Left renal pelvis (tissue), 4 donors: ENCODE data around the gene MFF. TPM values are rescaled to one million over a fixed set of nuclear protein-coding genes. Genes with fewer than 3 reads are reported as not detected.
A peak's percentile ranks its signal among the peaks of the same experiment; 100 is the strongest.

Source experiments
- DNase-seq, 4 donors: peaks; one replicate each; pipeline ENCODE4 v3.0.0-alpha.2; 2013; ENCODE audit warnings: low read depth in 4 of 4, low spot score in 3 of 4
- polyA plus RNA-seq, 4 donors: library from polyadenylated mRNA; unstranded; fragments of 120-200 nt; gene quantifications; one replicate each; pipeline ENCODE4 v1.2.1, GENCODE V29; 2013; ENCODE audit not compliant: insufficient read length in 4 of 4

Gene MFF
- polyA plus RNA-seq, 4 donors = 116 to 151 (median 131) TPM

GRCh38 chr2:227404585-227405271 is 79.7 kb downstream of the MFF start:
- no peak for DNase-seq

DNA sequence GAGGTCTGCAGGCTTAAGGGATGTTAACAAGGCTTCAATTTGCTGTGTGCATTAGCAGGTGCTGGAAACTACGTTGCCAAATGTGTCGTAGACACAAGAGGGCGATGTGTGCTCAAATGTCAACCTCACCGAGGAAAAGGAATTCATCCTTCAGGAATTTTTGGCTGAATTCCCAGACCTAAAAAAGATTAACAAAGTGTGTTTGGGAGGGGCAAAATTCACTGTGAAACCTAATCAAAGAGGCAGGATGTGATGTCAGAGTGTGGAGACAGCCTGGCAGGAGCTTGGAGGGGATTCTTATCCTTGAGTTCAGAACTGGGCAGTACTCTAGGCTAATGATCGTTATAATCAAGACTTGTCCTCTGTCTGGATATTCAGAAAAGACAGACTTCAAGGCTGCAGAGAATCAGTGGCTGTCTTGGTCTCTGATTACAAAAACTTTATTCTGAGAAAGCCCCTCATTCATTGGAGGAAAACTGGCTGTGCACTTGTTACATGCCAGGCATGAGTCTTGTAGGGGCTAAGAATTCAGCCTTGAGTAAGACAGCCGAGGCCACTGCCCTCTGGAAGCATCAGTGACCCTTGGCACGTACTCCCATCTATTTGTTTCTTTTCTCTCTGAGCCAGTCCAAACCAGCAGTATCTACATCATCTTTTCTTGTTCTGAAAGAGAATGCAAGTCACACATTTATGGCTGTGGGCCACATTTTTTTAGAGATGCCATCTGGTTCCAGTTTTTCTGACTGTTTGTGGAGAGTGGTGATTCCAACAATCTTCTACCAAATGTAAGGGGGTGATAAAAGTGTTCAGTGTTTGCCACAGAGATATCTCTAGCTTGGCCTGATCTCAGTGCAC is 81.4 kb downstream of the MFF start:
- DNase-seq = peak; percentile 86 to 93 (median 88)

Other genes starting within 250 kb of the MFF start
- 10 to 100 TPM in 3 of 4 donors, 1 to 10 TPM in 1; 1.1 to 65.3 (median 44.3) TPM for gene COL4A4, start 161.0 kb upstream of the MFF start, polyA plus RNA-seq
- gene COL4A3, start 160.6 kb upstream of the MFF start, polyA plus RNA-seq = 10 to 100 TPM in 3 of 4 donors, 1 to 10 TPM in 1; 1.6 to 65.0 (median 48.5) TPM
- gene TM4SF20, start 54.1 kb downstream of the MFF start, polyA plus RNA-seq = under 1 TPM; 0.05 to 0.21 (median 0.12) TPM
- not detected for gene SCYGR1, start 62.7 kb downstream of the MFF start, polyA plus RNA-seq
- 10 to 100 TPM; 52.6 to 85.0 (median 70.4) TPM for gene AGFG1, start 146.9 kb downstream of the MFF start, polyA plus RNA-seq